Heart left ventricle (tissue), 16 donors: ENCODE data around the gene CPM. TPM values are rescaled to one million over a fixed set of nuclear protein-coding genes. Genes with fewer than 3 reads are reported as not detected.

Experiments
- ATAC-seq, 4 donors: fragments of 200-7000 bp; cut with Tn5 transposase; one replicate each; pipeline ENCODE4 v1.9.1; 2020 to 2022; ENCODE audit warnings: moderate library complexity in 4 of 4, mild to moderate bottlenecking in 3 of 4, moderate number of reproducible peaks in 1 of 4
- DNase-seq, 5 donors: peaks; one replicate each; pipeline ENCODE4 v3.0.0-alpha.2; 2020
- H3K27ac ChIP-seq, 12 donors: fragments of 200-600 bp; sonication (generic) in 4 of 12; one replicate each; pipeline versions ENCODE4 v1.5.0 to v1.8.0; 2016 to 2022; ENCODE audit warnings: mild to moderate bottlenecking in 2 of 12
- H3K27me3 ChIP-seq, 9 donors: fragments of 200-600 bp; sonication (generic) in 2 of 9; one replicate each; pipeline versions ENCODE4 v1.5.1 to v1.8.0; 2016 to 2022; ENCODE audit warnings: mild to moderate bottlenecking in 3 of 9
- H3K36me3 ChIP-seq, 9 donors: fragments of 200-600 bp; sonication (generic) in 2 of 9; one replicate each; pipeline versions ENCODE4 v1.5.0 to v1.8.0; 2018 to 2022; ENCODE audit warnings: mild to moderate bottlenecking in 2 of 9
- H3K4me1 ChIP-seq, 12 donors: fragments of 200-600 bp; sonication (generic) in 4 of 12; one replicate each; pipeline versions ENCODE4 v1.5.0 to v1.8.0; 2016 to 2022; ENCODE audit warnings: mild to moderate bottlenecking in 3 of 12
- H3K4me3 ChIP-seq, 12 donors: fragments of 200-600 bp; sonication (generic) in 4 of 12; one replicate each; pipeline versions ENCODE4 v1.5.0 to v1.8.0; 2017 to 2022; ENCODE audit warnings: mild to moderate bottlenecking in 9 of 12, moderate library complexity in 4 of 12
- H3K9me3 ChIP-seq, 12 donors: fragments of 200-600 bp; sonication (generic) in 4 of 12; one replicate each; pipeline versions ENCODE4 v1.5.0 to v1.8.0; 2016 to 2022; ENCODE audit warnings: mild to moderate bottlenecking in 1 of 12
- POLR2A ChIP-seq, 2 donors: fragments of 450-650 bp; IDR thresholded peaks; one replicate each; pipeline ENCODE4 v1.6.1; 2017; ENCODE audit warnings: antibody characterized with exemption in 2 of 2, mild to moderate bottlenecking in 2 of 2, moderate library complexity in 2 of 2
- WGBS, 4 donors: extraction: QIAGEN DNeasy Blood & Tissue Kit in 2 of 4; methylation state at CpG; one replicate each; pipeline versions ENCODE4 v1.1.5 to v1.1.7; 2013 to 2018; 5-methylcytosine and 5-hydroxymethylcytosine counted together
- intact Hi-C, 10 donors: fragments of 100-400 bp; cut with DNase I; formaldehyde crosslinking; loops; one replicate each; pipeline versions ENCODE4 v1.11.1 to v1.14.2; 2022
- polyA plus RNA-seq, 2 donors: library from polyadenylated mRNA; stranded (reverse); fragments of 200-250 nt; gene quantifications; one replicate each; pipeline ENCODE4 v1.2.3, GENCODE V29; 2013
- total RNA-seq, 9 donors: library from RNA; depleted of rRNA in 2 of 9; stranded (reverse); fragments of >200 nt in 2 of 9; fragmentation: NEBNext Ultra II Directional in 3 of 9; extraction: Animal tissue kit (Norgen Biotek cat#: 25700) in 3 of 9; gene quantifications; one replicate each; pipeline versions ENCODE4 v1.1.0 to v1.2.4, GENCODE V29; 2016 to 2023
- TF ChIP-seq, protein P1 (sequence below), 12 donors: fragments of 200-600 bp; sonication (generic) in 4 of 12; IDR thresholded peaks; one replicate each; pipeline versions ENCODE4 v1.5.0 to v1.8.0; 2018 to 2022; ENCODE audit warnings: antibody characterized with exemption in 12 of 12, mild to moderate bottlenecking in 5 of 12
- donor health status: ischemic (EF 13 %, LVEDD 7.1; RV severe dilation, severe dysfunction).
- donor health status: healthy with polysubstance abuse.
- donor health status: DM: no; HTN: yes; CAD: no.
- donor health status: DM: no; HTN: no; CAD: no.
- donor health status: ischemic (EF 25% LVEDD 6.9; RV normal size, moderate dysfunction).
- donor health status: ischemic (EF 25% LVEDD 5.7; RV mildly dilated, moderate dysfunction).
- donor health status: healthy.
- donor health status: DM: yes; HTN: yes; CAD: no.
- donor health status: ischemic (EF 35%, LVEDD 5.7; RV mildly dilated, moderate dysfunction).
- donor health status: nonischemic (EF 11% LVEDD 7.7; RV severe dilation, severe dysfunction).
- donor health status: DM: yes; HTN: yes; CAD: no.
- donor health status: PGD.
- donor health status: ischemic (EF 29% LVEDD 5.4; RV normal size, mild dysfunction).
- donor health status: nonischemic (EF 23%, LVEDD 6.1; RV moderate dilation, normal function).

CPM gene
- total and polyA plus RNA-seq, 11 donors: 2.0 to 25.4 (median 8.8) TPM

- 94 to 98% (median 95%) methylated on average over 8 of the region's 8 CpGs for WGBS, 4 donors
- Histone ChIP-seq H3K27me3 (no peaks in the 10 kb centered on the region), H3K27ac (no peak overlapping the region), H3K4me1 (peaks cover 0 to 55% (median 16%) of the 10 kb centered on the region in 12 donors), H3K36me3 (peaks cover 0 to 100% (median 96%) of the 10 kb centered on the region in 9 donors), H3K9me3 (no peaks in the 10 kb centered on the region), H3K4me3 (no peak overlapping the region)
- TF ChIP-seq POLR2A (IDR thresholded peaks at IDR 0.05): no peak
- TF ChIP-seq, protein P1, sequence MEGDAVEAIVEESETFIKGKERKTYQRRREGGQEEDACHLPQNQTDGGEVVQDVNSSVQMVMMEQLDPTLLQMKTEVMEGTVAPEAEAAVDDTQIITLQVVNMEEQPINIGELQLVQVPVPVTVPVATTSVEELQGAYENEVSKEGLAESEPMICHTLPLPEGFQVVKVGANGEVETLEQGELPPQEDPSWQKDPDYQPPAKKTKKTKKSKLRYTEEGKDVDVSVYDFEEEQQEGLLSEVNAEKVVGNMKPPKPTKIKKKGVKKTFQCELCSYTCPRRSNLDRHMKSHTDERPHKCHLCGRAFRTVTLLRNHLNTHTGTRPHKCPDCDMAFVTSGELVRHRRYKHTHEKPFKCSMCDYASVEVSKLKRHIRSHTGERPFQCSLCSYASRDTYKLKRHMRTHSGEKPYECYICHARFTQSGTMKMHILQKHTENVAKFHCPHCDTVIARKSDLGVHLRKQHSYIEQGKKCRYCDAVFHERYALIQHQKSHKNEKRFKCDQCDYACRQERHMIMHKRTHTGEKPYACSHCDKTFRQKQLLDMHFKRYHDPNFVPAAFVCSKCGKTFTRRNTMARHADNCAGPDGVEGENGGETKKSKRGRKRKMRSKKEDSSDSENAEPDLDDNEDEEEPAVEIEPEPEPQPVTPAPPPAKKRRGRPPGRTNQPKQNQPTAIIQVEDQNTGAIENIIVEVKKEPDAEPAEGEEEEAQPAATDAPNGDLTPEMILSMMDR (IDR thresholded peaks at IDR 0.05): no peak
- ATAC-seq: no peak
- DNase-seq: no peak
- intact Hi-C loops: loop anchor here in 1 of 10 donors (10.0 kb wide), 1 partner anchor 491 kb away; no protein-coding TSS in a partner anchor
Measured at GRCh38 chr12:68815928-68816800, 116.8 kb downstream of the CPM start.

DNA sequence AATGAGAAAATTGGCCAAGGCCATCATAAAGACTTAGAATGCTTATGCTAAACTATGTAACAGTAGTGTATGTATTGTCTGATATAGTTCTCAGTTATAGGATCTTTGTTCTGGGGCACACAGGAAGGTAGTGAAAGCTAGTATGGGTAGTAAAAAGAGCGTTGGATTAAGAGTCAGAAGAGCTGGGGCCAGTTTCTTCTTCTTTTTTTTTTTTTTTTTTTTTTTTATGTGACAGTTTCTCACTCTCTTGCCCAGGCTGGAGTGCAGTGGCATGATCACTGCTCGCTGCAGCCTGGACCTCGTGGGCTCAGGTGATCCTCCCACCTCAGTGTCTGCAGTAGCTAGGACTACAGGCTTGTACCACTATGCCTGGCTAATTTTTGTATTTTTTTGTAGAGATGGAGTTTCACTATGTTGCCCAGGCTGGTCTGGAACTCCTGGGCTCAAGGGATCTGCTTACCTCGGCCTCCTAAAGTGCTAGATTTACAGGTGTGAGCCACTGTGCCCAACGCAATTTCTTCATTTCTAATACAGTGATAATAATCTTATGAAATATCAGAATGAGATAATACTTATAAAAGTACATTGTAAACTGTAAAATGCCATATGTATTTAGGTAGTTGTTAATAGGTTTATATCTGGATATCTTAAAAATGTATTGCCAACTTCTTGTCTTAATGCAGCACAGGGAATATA is 117.6 kb downstream of the CPM start:
- Histone ChIP-seq H3K36me3 (peaks cover 0 to 100% (median 96%) of the 10 kb centered on the region in 9 donors), H3K27ac (no peak overlapping the region), H3K27me3 (no peaks in the 10 kb centered on the region), H3K4me1 (peaks cover 0 to 59% (median 16%) of the 10 kb centered on the region in 12 donors), H3K9me3 (no peaks in the 10 kb centered on the region), H3K4me3 (no peak overlapping the region)
- DNase-seq: no peak
- TF ChIP-seq, protein P1 (IDR thresholded peaks at IDR 0.05): no peak
- TF ChIP-seq POLR2A (IDR thresholded peaks at IDR 0.05): no peak
- intact Hi-C loops: loop anchor here in 1 of 10 donors (10.0 kb wide), 1 partner anchor 491 kb away; no protein-coding TSS in a partner anchor
- ATAC-seq: no peak
- 80 to 88% (median 84%) methylated on average over 5 of the region's 5 CpGs for WGBS, 4 donors

- peaks cover 0 to 2% (median 0%) of the 10 kb centered on the region in 12 donors for H3K9me3 ChIP-seq
- peaks cover 0 to 62% (median 16%) of the 10 kb centered on the region in 12 donors for H3K4me1 ChIP-seq
- DNase-seq (no peak), ATAC-seq (no peak)
- TF ChIP-seq, protein P1 (IDR thresholded peaks at IDR 0.05): no peak
- TF ChIP-seq POLR2A (IDR thresholded peaks at IDR 0.05): no peak
- 73 to 82% (median 76%) methylated on average over 3 of the region's 3 CpGs for WGBS, 4 donors
- H3K4me3 ChIP-seq: no peak overlapping the region
- peak overlapping the region in 1 of 12 donors; percentile 6 for H3K27ac ChIP-seq
- H3K27me3 ChIP-seq: no peaks in the 10 kb centered on the region
- H3K36me3 ChIP-seq: peaks cover 0 to 100% (median 96%) of the 10 kb centered on the region in 9 donors
- intact Hi-C loops: loop anchor here in 1 of 10 donors (10.0 kb wide), 1 partner anchor 490 kb away; no protein-coding TSS in a partner anchor
Measured at GRCh38 chr12:68814490-68815231, 118.3 kb downstream of the CPM start.
